ENCODE results near the gene PADI1.

- TF ChIP-seq POLR2AphosphoS5 (IDR thresholded peaks at IDR 0.05; ENCODE audit: low read depth, low read length) = no peak
- no peak for TF ChIP-seq CTCF (IDR thresholded peaks at IDR 0.05 in 2 of 3, conservative IDR thresholded peaks at IDR 0.05 in 1 of 3; ENCODE audit: borderline replicate concordance in 1 of 3, insufficient read depth in 1 of 3, low read depth in 2 of 3, low read length in 2 of 3)
- TF ChIP-seq EZH2 (IDR thresholded peaks at IDR 0.05) = no peak
- TF ChIP-seq EZH2phosphoT487 (IDR thresholded peaks at IDR 0.05; ENCODE audit: borderline replicate concordance) = no peak
- TF ChIP-seq CEBPB (IDR thresholded peaks at IDR 0.05; ENCODE audit: low read depth) = no peak
- no peak for TF ChIP-seq SIN3A (IDR thresholded peaks at IDR 0.05; ENCODE audit: low read depth)
Measured at GRCh38 chr1:17273096-17273495, 68.2 kb downstream of the PADI1 start.
